NCI-H1436 (cell line): Measurements from ENCODE around the gene FARSB.
"Not testable (repeated sequence)": the region's sequence is repeated elsewhere in the genome, so short reads cannot be mapped to it uniquely, and the experiment has no call there.

Experiments used
- DNase-seq: peaks from one replicate; lab custom pipeline; 2025; lab: John Stamatoyannopoulos, UW

Gene FARSB

DNA sequence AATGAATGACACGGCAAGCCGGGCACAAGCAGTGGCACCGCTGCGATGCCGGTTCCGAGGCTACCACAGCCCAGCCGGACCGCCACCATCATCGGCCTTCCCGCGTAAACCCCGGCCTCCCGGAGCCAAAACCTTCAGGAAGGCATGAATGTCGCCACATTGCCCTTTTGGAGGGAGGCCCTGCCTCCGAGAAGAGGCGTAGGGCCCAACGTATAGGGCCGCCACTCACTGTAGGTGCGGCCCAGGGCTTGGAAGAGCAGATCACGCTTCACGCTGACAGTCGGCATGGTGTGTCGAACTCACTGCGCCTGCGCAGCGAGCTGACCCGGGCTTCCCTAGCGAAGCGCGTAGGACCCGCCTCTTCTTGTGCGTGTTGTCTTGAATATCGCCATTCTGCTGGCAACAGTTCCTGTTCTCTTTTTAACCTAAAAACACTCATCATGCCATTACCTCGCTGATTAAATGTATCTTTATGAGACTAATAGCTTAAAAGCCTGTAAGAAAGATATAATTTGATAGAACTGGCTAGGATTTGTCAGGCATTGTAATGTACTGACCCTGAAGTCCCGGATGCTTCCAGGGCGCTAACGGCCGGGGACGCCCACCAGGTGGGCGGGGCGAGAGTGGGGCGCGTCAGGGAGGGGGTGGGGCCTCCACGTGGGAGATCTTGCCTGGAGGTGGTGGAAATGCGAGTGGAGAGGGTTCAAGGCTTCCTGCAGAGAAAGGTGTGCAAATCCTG, at the start of gene FARSB:
Gene FARSB (minus strand): TSS at position 306 of the 739 bp plus-strand sequence. CDS start 19 bp downstream, at position 287.
- peak; percentile 92 for DNase-seq

DNA sequence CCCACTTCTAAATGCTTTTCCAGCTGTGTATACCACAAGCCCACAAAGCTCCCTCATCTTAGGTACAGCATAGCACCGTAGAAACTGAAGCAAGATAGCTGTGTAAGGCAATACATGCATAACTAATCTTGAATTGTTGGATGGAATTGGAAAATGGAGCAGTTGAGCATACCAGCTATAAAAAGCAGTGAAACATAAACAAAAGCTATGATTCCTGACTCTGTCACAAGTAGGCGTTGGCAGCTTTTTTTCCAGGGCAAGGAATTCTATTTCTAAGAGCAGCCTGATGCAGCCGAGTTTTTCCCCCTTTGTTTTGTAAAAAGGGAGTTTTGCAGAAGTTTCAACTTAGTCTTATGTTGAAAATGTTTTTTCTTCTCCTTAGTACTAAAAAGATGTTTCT, 48.0 kb upstream of the FARSB start:
- DNase-seq, result no peak

DNA sequence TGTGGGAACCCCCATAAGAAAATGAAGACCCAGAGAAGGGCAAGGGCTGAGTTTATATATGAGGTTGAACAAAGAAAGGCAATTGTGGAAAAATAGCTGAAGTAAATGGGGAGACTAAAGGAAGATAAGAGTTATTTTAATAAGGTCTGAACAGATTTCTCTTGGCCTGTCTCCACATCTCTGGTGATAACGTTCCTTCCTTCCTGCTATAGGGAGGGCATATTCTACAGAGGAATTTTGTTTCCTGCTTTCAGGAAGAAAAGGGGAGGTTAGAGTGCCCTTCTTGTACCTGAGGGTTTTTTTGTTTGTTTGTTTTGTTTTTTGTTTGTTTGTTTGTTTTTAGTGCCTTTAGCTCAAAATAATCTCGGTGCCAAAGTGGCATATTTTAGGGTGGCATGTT, 47.2 kb upstream of the FARSB start:
- DNase-seq, result no peak

DNA sequence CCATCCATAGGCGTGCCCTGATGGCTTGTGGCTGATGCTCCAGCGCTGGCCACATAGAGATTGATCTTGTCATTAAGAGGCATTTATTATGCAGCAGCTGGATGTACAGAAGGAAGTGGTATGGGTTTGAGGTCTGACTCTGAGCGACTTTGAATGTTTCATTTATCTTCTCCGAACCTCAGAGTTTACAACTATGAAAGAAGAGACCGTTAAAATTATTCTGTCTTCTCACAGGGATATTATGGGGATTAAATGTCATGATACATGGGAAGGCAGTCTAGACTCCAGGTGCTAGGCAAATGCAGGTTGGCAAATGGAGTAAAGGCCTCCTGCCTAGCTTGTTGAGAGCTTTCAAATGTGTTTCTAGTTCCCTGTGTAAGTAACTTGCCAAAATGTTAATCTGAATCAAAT, 45.8 kb upstream of the FARSB start:
- DNase-seq, result no peak

DNA sequence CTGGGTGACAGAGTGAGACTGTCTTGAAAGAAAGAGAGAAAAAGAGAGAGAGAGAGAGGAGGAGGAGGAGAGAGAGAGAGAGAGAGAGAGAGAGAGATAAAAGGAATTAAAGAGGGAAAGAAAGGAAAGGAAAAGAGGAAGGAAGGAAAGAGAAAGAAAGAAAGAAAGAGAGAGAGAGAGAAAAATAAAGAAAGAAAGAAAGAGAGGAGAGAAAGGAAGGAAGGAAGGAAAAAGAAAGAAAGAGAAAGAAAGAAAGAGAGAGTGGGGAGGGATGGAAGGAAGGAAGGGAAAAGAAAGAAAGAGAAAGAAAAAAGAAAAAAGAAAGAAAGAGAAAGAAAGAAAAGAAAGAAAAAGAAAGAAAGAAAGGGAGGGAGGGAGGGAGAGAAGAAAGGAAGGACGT, 45.3 kb upstream of the FARSB start:
- DNase-seq, result no peak

DNA sequence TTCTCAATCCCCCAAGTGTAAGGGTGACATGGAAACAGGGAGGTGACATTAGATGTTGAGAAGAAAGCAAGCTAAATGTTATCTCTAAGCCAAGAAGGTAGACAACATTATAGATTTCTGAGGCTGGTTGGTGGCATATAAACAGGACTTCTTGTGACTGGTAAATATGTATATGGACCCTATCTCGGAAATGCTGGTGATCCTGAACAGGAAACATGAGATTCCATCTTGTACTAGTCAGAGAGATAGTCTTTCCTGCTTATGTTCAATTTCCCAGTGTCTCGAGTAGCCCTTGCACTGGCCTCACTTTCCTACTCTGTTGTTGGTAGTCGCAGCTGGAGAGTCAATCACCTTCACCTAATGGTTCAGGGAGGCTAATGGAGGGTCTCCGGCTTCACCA, 42.4 kb upstream of the FARSB start:
- no peak for DNase-seq

DNA sequence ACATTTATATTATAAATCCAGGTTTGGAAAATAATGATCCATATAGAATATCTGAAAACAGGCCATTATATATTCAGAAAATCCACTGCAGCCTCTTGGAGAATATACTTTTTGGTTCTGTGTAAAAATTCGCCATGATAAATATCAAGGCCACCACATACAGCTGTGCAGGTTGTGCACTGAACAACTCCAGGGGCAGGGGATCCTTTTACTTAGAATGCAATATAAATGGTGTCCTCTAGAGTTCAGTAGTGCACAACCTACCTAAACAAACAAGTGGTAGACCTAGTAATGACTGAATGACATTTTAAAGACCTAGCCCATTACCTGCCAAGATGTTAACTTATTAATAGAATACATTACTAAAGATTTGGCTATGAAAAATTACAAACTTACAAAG, 37.9 kb upstream of the FARSB start:
- no peak for DNase-seq

DNA sequence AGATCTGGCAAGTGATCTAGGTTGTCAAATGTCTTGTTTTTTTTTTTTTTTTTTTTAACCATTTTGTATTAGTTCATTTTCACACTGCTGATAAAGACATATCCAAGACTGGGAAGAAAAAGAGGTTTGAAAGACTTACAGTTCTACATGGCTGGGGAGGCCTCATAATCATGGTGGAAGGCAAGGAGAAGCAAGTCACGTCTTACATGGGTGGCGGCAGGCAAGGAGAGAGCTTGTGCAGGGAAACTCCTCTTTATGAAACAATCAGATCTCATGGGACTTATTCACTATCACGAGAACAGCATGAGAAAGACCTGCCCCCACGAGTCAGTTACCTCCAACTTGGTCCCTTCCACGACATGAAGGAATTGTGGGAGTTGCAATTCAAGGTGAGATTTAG, 37.5 kb upstream of the FARSB start:
- DNase-seq, result not testable (repeated sequence)

DNA sequence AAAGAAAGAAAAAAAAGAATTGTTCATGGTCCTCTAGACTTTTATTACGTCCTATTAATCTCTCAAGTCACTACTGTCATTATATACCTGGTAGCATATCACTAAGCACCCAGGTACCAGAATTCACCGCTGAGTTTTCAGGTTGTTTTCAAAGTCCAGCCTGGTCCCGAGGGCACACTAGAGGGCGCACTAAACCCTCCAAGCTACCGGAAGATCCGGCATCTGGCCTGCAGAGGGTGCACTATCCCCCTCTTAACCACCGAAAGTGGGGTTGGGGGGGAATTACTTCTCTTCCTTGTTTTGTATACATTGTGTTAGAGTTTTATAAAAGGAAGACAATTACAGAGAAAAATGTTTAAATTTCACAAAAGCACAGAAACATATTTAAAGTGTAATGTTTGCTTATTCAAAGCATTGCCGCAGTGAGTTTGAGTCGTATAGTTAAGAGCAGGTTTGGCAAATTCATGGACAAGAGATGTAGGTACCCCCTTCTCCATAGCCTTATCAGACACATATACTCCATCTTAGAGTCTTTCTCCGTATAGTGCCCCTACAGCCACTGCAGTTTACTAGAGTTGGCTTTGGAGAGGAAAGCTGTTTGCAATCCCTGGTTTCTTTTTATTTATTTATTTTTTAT, 34.8 kb upstream of the FARSB start:
- peak; percentile 73 for DNase-seq

DNA sequence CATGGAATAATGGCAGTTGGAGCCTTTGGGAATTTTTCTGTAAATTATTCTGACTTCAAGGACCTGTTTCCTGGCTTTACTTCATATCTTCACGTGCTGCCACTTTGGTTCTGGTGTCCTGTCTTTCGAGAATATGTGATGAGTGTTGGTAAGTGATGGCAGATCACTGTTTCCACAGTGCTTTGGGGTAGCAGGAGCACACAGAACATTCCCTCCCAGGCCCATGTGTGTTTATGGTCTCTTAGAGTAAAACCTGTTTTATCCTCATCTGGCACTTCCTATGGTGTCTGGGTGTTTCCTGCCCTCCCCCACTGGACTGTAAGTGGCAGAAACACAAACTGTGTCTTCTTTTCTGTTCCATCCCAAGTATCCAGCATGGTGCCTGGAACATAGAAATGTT, 33.4 kb upstream of the FARSB start:
- DNase-seq, result no peak

DNA sequence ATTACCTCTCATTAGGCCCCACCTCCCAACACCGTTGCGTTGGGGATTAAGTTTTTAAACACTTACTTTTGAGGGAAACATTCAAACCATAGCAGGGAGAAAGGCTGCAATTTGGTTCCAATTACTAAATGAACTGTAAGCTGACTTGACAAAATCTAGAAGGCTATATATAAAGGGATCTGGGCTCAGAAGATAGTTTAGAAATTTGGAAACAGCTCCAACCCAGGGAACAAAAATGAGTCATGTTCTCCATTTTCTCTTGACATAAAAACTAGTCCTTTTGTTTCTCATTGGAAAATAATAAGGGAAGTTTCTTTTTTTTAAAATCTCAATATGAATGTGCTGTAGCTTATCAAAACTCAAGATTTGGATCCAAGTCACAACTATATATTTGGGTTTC, 33.0 kb upstream of the FARSB start:
- DNase-seq, result no peak

DNA sequence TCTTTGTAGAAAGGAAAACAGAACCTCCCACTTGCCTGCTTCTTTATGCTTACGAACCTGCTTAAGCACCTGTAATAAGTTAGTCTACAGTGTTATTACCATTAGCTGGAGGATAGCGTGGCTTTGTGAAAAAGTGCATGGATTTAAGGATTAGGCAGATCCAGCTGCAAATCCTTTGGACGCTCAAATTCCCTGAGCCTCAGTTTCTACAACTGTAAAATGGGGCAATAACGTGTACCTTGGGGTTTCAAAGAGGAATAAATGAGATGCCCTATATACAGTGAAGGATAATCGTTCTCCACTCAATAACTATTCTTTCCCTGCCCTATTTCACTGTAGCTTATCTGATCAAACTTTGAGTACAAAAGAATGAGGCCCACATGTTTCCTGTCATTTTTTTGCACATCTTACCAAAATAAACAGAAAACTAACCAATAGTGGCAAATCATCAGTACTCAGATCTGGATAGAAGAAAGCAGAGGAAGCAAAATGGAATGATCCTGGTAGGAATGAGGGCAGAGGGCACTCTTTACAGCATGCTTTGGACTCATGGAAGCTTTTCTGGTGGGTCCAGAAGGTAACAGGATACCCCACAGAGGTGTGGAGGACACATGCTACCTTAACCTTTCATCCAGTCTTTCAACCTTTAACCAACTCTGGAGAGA, 30.3 kb upstream of the FARSB start:
- no peak for DNase-seq

DNA sequence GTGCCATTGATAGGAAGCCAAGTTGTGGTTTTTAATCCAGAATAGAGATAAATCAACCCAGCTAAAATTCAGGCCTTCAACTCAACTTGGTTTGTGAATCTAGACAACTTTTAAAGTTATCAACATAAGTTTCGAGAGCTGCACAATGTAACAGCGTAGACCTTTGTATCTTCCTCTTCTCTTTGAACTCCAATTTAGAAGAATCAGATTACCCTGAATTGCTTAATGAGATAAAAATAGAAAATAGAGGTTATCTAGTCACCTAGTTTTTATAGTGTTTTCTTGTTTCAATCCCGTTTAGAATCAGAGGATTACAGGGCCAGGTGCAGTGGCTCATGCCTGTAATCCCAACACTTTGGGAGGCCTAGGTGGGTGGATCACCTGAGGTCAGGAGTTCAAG, 27.9 kb upstream of the FARSB start:
- DNase-seq, result no peak

DNA sequence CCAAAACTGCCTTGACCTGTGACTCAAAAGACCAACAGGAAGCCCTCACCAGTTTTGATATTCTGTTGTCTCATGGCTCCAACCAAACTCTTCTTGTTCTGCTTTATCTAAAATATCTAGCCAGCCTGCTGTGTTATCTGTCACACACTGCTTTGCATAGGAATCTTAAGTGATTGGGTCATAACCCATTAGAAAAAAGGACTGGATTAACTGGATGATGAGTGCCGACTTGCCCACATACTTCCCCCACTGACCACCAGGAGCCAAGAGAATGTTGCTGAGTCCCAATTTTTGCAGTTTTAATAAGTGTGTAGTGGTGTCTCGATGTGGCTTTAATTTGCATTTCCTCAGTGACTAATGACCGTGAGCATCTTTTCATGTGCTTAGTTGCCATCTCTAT, 22.1 kb upstream of the FARSB start:
- DNase-seq, result no peak

DNA sequence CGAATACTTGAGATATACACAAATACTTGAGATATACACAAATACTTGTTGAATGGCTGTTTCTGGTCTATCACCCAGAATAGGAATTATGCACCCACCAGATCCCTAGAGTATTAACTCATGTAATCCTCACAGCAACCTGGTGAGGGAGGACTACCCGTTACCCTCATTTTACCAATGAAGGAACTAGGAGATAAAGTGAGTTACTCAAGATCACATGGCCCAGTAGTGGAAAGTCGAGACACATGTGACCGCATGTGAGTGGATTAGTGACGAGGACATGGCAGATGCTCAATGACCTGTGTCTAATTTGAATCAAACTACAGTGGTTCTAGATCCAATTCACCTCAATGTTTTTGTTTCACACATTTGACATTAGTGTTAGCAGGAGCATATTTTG, 18.0 kb upstream of the FARSB start:
- DNase-seq, result no peak

DNA sequence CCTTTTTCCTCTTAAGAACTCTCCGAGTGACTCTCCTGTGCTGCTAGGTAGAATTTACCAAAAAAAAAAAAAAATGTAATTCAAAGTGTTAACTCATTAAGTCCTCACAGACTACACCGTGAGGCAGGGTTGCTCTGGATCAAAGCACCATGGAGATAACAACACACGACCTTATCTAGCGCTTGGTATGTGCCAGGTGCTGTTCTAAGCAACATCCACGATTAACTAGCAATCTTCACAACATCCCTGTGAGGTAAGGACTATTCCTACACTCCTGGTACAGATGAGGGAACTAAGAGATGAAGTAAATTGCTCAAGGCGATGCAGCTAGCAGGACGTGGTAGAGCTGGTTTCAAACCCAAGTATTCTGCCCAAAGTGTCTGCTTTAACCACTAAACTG, 17.4 kb upstream of the FARSB start:
- DNase-seq, result no peak

DNA sequence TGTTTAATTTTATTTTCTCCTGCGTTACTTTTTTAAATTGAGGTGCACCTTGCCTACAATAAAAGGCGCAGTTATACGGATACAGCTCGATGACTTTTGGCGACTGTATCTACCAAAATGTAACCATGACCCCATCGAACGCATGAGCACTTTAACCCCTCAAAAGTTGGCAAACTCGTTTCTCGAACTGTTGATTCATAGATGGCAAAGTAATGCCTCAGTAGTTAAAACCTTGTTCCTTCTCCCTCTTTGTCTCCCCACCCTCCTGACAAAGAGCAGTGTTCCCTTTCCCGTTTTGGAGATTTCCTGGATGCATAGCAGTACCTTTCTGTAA, 16.1 kb upstream of the FARSB start:
- no peak for DNase-seq

DNA sequence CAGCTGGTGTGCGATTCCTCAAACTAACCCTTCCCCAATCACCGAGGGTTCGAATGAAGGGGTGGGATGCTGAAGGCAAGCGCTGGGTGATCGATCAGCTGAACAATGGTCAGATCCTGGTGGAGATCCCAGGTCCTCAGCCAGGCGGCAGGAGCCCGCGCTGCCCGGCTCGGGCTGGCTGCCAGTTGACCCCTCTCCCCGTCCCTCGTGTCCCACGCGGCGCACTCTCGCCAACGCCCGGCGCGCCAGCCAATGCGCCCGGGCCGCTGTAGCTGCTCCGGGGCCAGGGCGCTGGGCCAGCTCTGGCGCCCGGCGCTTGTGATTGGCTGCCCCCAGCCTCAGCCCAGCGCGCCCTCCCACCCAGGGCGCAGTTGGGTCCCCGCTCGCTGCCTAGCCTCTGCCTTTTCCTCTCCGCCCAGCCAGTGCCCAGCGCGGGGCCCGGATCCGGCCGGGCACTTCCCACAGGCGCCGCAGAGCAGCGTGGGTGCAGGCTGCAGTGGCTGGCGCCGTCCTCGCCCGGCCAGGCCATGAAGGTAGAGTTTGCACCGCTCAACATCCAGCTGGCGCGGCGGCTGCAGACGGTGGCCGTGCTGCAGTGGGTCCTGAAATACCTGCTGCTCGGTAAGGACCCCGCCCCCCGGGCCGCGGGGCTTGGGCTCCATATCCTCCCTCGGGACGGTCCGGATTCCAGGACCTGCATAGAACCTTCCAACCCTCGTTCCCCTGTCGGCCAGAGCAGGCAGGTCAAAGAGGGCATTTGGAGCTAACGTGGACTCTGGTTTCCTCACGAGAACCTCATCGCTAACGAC, 15.6 kb upstream of the FARSB start, which contains the start of gene MOGAT1:
Gene MOGAT1 (plus strand): TSS at position 400 of the 809 bp plus-strand sequence. CDS start 128 bp downstream, at position 528.
- no peak for DNase-seq

DNA sequence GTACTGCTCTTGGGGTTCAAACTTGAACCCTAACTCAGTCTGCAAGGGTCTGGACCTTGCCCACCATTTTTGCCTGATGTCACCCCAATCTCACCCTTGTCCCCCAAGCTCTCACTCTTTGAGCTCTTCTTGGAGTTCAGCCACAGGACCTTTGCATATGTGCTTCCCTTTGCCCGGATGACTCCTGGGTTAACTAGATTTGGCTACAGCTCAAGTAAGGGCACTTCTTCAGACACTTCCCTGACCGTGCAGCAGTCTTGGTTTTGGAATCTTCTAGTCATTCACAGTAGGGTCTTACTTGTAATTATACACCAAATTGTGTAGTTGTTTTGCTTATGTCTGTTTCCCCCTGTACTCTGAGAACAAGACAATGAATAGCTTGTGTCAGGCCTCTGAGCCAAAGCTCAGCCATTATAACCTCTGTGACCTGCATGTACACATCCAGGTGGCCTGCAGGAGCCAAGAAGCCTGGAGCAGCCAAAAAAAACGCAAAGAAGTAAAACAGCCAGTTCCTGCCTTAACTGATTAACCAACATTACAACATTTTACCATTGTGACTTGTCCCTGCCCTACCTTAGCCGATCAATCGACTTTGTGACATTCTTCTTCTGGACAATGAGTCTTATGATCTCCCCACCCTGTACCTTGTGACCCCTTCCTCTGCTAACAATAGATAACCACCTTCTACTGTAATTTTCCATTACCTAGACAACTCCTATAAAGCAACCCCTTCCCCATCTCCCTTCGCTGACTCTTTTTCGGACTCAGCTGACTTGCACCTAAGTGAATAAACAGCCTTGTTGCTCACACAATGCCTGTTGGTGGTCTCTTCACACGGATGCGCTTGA, 14.5 kb upstream of the FARSB start:
- DNase-seq, result no peak

DNA sequence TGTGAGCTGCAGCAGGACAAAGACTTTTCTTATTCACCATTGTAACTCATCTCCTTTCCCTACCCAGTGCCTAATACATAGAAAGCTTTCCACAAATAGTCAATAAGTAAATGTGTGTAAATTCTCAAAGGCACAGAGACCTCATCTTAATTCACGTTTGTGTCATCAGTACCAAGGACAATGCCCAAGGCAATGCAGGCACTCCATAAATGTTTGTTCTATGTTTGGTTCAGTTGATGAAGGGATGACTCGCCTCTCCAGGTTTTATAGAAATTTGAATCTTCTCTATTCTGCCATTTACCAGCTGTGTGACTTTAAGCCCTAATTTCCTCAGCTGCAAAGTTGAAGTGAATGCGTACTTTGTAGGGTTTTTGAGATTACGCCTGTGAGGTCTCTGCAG, 13.5 kb upstream of the FARSB start:
- DNase-seq, result no peak

DNA sequence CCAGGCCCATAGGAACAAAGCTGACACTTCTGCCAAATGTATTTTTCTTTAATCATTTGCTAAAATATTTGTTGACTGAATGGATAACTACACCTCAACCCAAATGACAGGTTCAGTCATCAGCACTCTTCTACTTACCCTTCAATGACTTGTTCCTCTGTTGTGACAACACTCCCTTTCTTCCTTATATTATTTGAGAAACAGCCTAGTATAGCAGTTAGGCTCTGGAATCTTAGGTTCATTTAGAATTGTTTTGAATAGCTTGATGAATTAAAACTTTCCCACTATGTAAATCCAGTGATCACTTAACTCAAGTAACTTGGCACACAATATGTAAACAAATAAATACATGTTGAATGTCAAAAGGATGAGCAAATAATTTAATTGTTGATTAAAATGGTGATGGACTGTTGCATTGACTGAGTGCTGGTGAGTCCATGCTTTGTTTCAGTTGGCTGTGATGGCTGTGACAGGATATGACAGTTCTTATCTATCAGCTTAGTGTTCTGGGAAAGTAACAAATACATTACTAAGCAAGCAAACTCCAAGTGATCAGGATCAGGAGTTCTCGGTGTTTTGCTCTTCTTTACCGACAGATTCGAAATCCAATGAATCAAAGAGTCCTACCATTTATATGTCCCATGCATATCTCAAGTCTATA, 12.7 kb upstream of the FARSB start:
- no peak for DNase-seq
